HepG2 (cell line): ENCODE results near the gene SLC6A16. TPM values are rescaled to one million over a fixed set of nuclear protein-coding genes. Genes with fewer than 3 reads are reported as not detected.

Experiments used
- ATF1 ChIP-seq: IDR thresholded peaks from 2 replicates; pipeline ENCODE4 v1.6.1; 2016; ENCODE audit warnings: mild to moderate bottlenecking, control low read depth
- DR1 ChIP-seq: sonication (generic); formaldehyde crosslinking; IDR thresholded peaks from 2 replicates; pipeline ENCODE4 v1.8.0; 2021; ENCODE audit warnings: mild to moderate bottlenecking, missing genetic modification reagents, inconsistent platforms
- MXD4 ChIP-seq: IDR thresholded peaks from 2 replicates; pipeline ENCODE4 v1.6.1; 2016; ENCODE audit warnings: mild to moderate bottlenecking, missing biosample characterization, missing genetic modification reagents
- MXI1 ChIP-seq: IDR thresholded peaks from 3 replicates; pipeline ENCODE4 v1.6.1; 2012; ENCODE audit warnings: low read depth, low read length, inconsistent platforms, borderline replicate concordance
- MYC ChIP-seq: sonication (generic); formaldehyde crosslinking; IDR thresholded peaks from 2 replicates; pipeline ENCODE4 v1.9.0; 2021; ENCODE audit warnings: missing genetic modification reagents, borderline replicate concordance
- PLRG1 ChIP-seq: fragments of 450-650 bp; conservative IDR thresholded peaks from 2 replicates; pipeline ENCODE4 v1.6.1; 2016
- SALL2 ChIP-seq: sonication (generic); formaldehyde crosslinking; IDR thresholded peaks from 2 replicates; pipeline ENCODE4 v1.8.1; 2023; ENCODE audit warnings: mild to moderate bottlenecking, missing genetic modification reagents, inconsistent platforms
- SIX1 ChIP-seq: sonication (generic); formaldehyde crosslinking; IDR thresholded peaks from 2 replicates; pipeline ENCODE4 v1.4.0; 2020; ENCODE audit warnings: missing genetic modification reagents, borderline replicate concordance
- SRY ChIP-seq: sonication (generic); formaldehyde crosslinking; IDR thresholded peaks from 2 replicates; pipeline ENCODE4 v1.8.0; 2022; ENCODE audit warnings: mild to moderate bottlenecking, missing genetic modification reagents
- SYNCRIP ChIP-seq: fragments of 200-400 bp; formaldehyde crosslinking; IDR thresholded peaks from 2 replicates; pipeline ENCODE4 v1.6.1; 2018; ENCODE audit warnings: mild to moderate bottlenecking, low read depth, low read length; ENCODE audit not compliant: insufficient read depth
- TFAP4 ChIP-seq: sonication (generic); IDR thresholded peaks from 2 replicates; pipeline ENCODE4 v1.6.1; 2016; ENCODE audit warnings: low read depth, borderline replicate concordance
- ZBTB3 ChIP-seq: sonication (generic); formaldehyde crosslinking; IDR thresholded peaks from 2 replicates; pipeline ENCODE4 v1.4.0; 2020; ENCODE audit warnings: low read depth, mild to moderate bottlenecking, moderate library complexity, missing genetic modification reagents, borderline replicate concordance
- ZFP90 ChIP-seq: sonication (generic); formaldehyde crosslinking; IDR thresholded peaks from 2 replicates; pipeline ENCODE4 v1.8.0; 2022; ENCODE audit warnings: missing genetic modification reagents, mild to moderate bottlenecking, inconsistent platforms, borderline replicate concordance
- ZGPAT ChIP-seq: IDR thresholded peaks from 2 replicates; pipeline ENCODE4 v1.6.1; 2016; ENCODE audit warnings: mild to moderate bottlenecking
- ZNF136 ChIP-seq: sonication (generic); formaldehyde crosslinking; IDR thresholded peaks from 2 replicates; pipeline ENCODE4 v1.8.1; 2022; ENCODE audit warnings: low read depth, mild to moderate bottlenecking, moderate library complexity, missing genetic modification reagents
- ZNF234 ChIP-seq: sonication (generic); formaldehyde crosslinking; conservative IDR thresholded peaks from 2 replicates; pipeline ENCODE4 v1.5.1; 2020; ENCODE audit warnings: mild to moderate bottlenecking, missing genetic modification reagents
- ZNF605 ChIP-seq: sonication (generic); formaldehyde crosslinking; IDR thresholded peaks from 2 replicates; pipeline ENCODE4 v1.8.0; 2022; ENCODE audit warnings: mild to moderate bottlenecking, missing genetic modification reagents
- ZNF646 ChIP-seq: sonication (generic); formaldehyde crosslinking; IDR thresholded peaks from 2 replicates; pipeline ENCODE4 v1.9.0; 2021; ENCODE audit warnings: mild to moderate bottlenecking, missing genetic modification reagents
- ZNF772 ChIP-seq: sonication (generic); formaldehyde crosslinking; IDR thresholded peaks from 2 replicates; pipeline ENCODE4 v1.5.0; 2020; ENCODE audit warnings: mild to moderate bottlenecking, missing genetic modification reagents
- ZNF816 ChIP-seq: sonication (generic); formaldehyde crosslinking; IDR thresholded peaks from 2 replicates; pipeline ENCODE4 v1.8.0; 2022; ENCODE audit warnings: missing genetic modification reagents, mild to moderate bottlenecking, borderline replicate concordance
- ZSCAN31 ChIP-seq: sonication (generic); formaldehyde crosslinking; IDR thresholded peaks from 2 replicates; pipeline ENCODE4 v1.5.0; 2020; ENCODE audit warnings: low read depth, mild to moderate bottlenecking, missing genetic modification reagents
- polyA plus RNA-seq, 8 experiments: library from polyadenylated mRNA; depleted of rRNA in 3 of 8; stranded (reverse) in 7 of 8; unstranded in 1 of 8; fragments of >200 nt; fragmentation: Illumina TruSeq in 4 of 8; extraction: Trizol in 4 of 8; gene quantifications; 2 replicates each; pipeline versions ENCODE4 v1.2.1 to v1.2.3, GENCODE V29; 2011 to 2016; ENCODE audit warnings: low read depth in 4 of 8, missing spikeins in 1 of 8, mixed read lengths in 1 of 8; ENCODE audit not compliant: insufficient read depth in 1 of 8
- total RNA-seq, 5 experiments: library from RNA; depleted of rRNA; stranded (reverse); fragments of >200 nt; fragmentation: Illumina TruSeq; extraction: Trizol; gene quantifications; 2 replicates each; pipeline ENCODE4 v1.2.3, GENCODE V29; 2016; ENCODE audit warnings: low read depth in 1 of 5

SLC6A16 gene
- total and polyA plus RNA-seq, 2 of the 13 experiments (the other 11 are each of a cell fraction or from before 2014, with no cell fraction given): 0.07 to 0.18 TPM

- TF ChIP-seq ATF1 (no peak), DR1 (CRISPR knock-in tag) (0 out of 2 replicates have a peak, but pooled peaks have one; percentile 34), ZSCAN31 (no peak), SALL2 (CRISPR knock-in tag) (0 out of 2 replicates have a peak, but pooled peaks have one; percentile 54), ZBTB3 (CRISPR knock-in tag) (0 out of 2 replicates have a peak, but pooled peaks have one; percentile 32), ZNF136 (CRISPR knock-in tag) (no peak), PLRG1 (no peak), MYC (CRISPR knock-in tag) (peak; percentile 32; the same call in 1 of the 2 replicates), SIX1 (CRISPR knock-in tag) (no peak), ZFP90 (CRISPR knock-in tag) (no peak), ZNF605 (CRISPR knock-in tag) (no peak), ZNF234 (0 out of 2 replicates have a peak, but pooled peaks have one; percentile 36), MXD4 (CRISPR knock-in tag) (peak; percentile 45; the same call in 1 of the 2 replicates), SYNCRIP (no peak), ZGPAT (CRISPR knock-in tag) (peak; percentile 64; the same call in 1 of the 2 replicates), TFAP4 (no peak; the same call in 1 of the 2 replicates), ZNF816 (CRISPR knock-in tag) (no peak), MXI1 (peak; percentile 68; the same call in 1 of the 3 replicates), SRY (CRISPR knock-in tag) (0 out of 2 replicates have a peak, but pooled peaks have one; percentile 57), ZNF646 (no peak), ZNF772 (0 out of 2 replicates have a peak, but pooled peaks have one; percentile 28)
These were observed 38.5 kb upstream of the SLC6A16 start, which contains the start of gene DKKL1 (continued) for GRCh38 chr19:49363268-49364082.
